ENCODE results near the gene CEP250.

GRCh38 chr20:35467339-35468224 is 12.2 kb downstream of the CEP250 start:
- no peak for TF ChIP-seq EZH2 (IDR thresholded peaks at IDR 0.05; ENCODE audit: insufficient read depth, poor library complexity, severe bottlenecking)
- TF ChIP-seq EZH2phosphoT487 (IDR thresholded peaks at IDR 0.05; ENCODE audit: insufficient read depth, low read depth) = no peak

Measured in GM23248 (cell line).